Skin of body (tissue), 2 donors: ENCODE data around the gene YPEL2. TPM values are rescaled to one million over a fixed set of nuclear protein-coding genes. Genes with fewer than 3 reads are reported as not detected.
"Not testable (repeated sequence)": the region's sequence is repeated elsewhere in the genome, so short reads cannot be mapped to it uniquely, and the experiment has no call there.

ENCODE experiments used
- DNase-seq: peaks from one replicate; lab custom pipeline; 2025; lab: John Stamatoyannopoulos, UW
- total RNA-seq: library from RNA; depleted of rRNA; stranded (reverse); fragments of >200 nt; gene quantifications from one replicate; pipeline ENCODE4 v1.2.3, GENCODE V29; 2014

The YPEL2 gene, protein sequence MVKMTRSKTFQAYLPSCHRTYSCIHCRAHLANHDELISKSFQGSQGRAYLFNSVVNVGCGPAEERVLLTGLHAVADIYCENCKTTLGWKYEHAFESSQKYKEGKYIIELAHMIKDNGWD
- 25.4 TPM for total RNA-seq

DNA sequence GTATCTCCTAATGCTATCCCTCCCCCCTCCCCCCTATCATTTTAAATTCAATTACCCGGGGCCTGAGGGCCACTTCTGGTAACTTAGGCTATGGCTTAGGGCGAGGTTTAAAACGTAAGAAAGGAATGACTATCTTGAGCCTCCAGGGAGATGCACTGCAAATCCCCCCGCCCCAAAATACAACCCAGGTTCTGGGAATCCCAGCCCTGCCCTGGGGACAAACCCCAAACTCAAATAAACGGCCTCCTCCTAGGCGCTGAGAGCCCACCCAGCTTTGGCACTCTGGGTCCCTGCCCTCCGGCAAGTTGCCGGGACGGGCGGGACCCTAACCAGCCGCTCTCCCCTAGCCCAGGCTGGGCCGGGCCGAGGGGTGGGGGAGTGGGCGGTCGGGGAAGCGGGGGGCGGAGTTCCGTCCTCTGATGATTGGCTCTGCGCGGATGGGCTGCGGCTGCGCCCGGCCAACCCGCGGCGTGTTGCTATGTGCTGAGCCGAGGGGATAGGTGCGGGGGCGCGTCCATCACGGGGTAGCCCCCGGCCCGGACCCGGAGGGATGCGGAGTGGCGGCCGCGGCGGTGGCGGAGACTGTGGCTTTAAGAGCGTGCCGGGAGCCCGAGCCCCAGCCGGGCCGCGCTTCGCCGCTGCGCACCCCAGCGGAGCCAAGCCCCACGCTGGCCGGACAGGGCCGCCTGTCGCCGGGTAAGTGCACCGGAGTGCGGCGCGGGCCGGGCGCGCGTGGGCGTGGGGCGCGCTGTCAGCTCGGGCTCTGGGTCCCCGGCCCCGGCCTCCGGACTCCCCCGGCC, at the start of gene YPEL2:
Gene YPEL2 (plus strand): TSS at position 527 of the 800 bp plus-strand sequence. CDS start 21,755 bp downstream, outside the sequence.
- DNase-seq: peak; percentile 92

DNA sequence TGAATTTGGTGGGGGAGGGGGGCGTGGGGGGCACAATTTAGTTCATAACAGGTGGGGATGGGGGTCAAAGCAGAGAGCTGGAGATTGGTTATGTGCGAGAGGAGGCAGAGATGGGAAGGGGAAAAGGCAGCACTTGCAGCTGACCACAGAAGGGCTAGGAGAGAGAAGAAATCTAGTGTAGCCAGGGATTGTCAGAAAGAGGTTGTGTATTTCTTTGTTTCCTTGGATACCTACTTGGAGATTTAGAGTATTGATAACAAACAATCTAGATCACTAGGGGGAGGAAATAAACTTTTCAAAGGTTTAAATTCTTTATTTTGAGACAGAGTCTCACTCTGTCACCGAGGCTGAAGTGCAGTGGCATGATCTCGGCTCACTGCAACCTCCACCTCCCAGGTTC, 47.1 kb upstream of the YPEL2 start:
- DNase-seq: no peak

DNA sequence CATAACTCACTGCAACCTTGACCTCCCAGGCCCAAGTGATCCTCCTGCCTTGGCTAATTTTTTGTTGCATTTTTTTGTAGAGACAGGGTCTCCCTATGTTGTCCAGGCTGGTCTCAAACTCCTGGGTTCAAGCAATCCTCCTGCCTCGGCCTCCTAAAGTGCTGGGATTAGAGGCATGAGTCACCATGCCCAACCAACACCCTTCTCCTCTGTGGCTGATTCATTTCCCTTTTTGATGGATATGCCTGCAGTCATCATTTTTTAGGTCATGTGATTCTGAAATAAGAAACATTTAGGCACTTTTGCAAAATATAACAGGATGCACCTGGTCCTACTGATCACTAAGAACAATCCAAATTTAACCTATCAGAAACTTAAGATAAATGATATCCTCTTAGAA, 44.0 kb upstream of the YPEL2 start:
- no peak for DNase-seq

DNA sequence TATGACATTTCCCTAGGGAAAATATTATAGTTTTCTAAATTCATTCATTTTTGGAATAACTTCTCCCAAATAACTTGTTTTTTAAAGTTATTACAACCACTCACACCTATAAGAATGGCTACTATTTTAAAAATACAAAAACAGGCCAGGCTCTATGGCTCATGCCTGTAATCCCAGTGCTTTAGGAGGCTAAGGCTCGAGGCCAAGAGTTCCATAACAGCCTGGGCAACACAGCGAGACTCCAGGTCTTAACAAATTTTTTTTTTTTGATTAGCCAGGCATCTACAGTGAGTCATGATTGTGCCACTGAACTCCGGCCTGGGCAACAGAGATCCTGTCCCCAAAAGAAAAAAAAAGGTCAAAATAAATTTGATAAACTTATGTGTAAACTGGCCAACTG, 43.6 kb upstream of the YPEL2 start:
- DNase-seq: no peak

- no peak for DNase-seq
These were observed 41.5 kb upstream of the YPEL2 start for GRCh38 chr17:59289981-59290301.

GRCh38 chr17:59290302-59290998, 41.0 kb upstream of the YPEL2 start:
- DNase-seq: not testable (repeated sequence)

- no peak for DNase-seq
These were observed 39.3 kb upstream of the YPEL2 start for GRCh38 chr17:59292174-59292523.

GRCh38 chr17:59296190-59296589, 35.3 kb upstream of the YPEL2 start:
- DNase-seq: no peak

- peak; percentile 24 for DNase-seq
These were observed 32.9 kb upstream of the YPEL2 start for GRCh38 chr17:59298521-59298920.

DNA sequence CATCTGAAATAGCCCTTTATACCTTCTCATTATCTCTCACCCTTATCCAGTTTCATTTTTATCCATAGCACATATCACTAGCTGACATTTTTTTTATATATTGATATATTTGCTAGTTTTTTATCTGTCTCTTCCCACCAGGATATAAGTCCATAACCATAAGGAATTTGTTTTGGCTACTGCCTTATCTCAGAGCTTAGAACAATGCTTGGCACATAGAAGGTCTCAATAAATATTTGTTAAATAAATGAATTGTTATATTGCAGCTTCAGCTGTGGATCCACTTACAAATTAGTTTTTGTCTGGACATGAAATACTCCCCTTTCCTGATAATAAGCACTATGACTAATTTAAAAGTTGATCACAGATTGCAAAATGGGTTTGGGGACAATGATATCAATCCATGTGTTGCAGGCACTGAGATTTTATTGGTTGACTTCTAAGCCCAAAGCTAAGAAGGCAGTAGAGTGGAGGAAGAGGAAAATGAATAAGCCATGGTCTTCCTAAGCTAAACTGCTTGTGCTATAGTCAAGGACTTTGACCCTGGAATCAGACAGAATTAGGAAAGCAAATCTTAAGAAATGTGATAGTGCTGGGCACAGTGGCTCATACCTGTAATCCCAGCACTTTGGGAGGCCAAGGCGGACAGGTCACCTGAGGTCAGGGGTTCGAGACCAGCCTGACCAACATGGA, 31.9 kb upstream of the YPEL2 start:
- DNase-seq: no peak

- DNase-seq: no peak
These were observed 30.5 kb upstream of the YPEL2 start for GRCh38 chr17:59300941-59301340.

GRCh38 chr17:59304811-59305210, 26.6 kb upstream of the YPEL2 start:
- DNase-seq: no peak

- DNase-seq: no peak
These were observed 21.1 kb upstream of the YPEL2 start for GRCh38 chr17:59310263-59310920.

DNA sequence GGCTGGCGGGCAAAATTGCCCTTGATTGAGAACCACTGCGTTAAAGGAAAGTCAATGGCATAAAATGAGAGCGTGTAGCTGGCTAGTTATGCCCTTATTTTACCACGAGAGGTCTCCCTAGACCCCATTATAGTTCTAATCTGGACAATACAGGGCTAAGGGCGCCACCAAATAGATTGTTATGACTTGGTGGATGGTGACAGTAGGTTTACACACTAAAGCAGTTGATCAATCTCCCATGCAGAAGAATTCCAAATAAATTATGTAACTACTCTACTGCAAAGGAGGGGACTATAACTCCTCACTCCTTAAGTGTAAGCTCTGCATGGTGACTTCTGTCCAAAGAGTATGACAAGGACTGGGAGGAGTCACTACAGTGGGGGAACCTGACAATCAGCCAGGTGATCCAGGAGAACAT, 20.4 kb upstream of the YPEL2 start:
- DNase-seq: peak; percentile 50

GRCh38 chr17:59311521-59311920, 19.9 kb upstream of the YPEL2 start:
- DNase-seq: not testable (repeated sequence)

- no peak for DNase-seq
These were observed 15.6 kb upstream of the YPEL2 start for GRCh38 chr17:59315866-59316265.

- no peak for DNase-seq
These were observed 4.1 kb upstream of the YPEL2 start for GRCh38 chr17:59327121-59327980.

DNA sequence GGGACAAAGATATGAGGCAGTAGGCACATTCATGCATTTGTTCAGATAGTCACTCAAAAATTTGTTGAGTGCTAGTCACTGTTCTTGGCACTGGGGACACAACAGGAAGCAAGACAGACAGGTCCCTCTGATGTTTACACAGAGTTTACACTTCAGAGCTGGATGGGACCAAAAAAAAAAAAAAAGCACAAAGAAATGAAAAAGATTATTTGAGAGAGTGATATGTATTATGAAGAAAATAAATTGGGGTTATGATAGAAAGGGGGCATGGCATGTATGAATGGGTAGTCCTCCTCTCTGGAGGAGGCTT, 3.5 kb upstream of the YPEL2 start:
- DNase-seq: no peak

GRCh38 chr17:59328601-59329000, 2.9 kb upstream of the YPEL2 start:
- no peak for DNase-seq

DNA sequence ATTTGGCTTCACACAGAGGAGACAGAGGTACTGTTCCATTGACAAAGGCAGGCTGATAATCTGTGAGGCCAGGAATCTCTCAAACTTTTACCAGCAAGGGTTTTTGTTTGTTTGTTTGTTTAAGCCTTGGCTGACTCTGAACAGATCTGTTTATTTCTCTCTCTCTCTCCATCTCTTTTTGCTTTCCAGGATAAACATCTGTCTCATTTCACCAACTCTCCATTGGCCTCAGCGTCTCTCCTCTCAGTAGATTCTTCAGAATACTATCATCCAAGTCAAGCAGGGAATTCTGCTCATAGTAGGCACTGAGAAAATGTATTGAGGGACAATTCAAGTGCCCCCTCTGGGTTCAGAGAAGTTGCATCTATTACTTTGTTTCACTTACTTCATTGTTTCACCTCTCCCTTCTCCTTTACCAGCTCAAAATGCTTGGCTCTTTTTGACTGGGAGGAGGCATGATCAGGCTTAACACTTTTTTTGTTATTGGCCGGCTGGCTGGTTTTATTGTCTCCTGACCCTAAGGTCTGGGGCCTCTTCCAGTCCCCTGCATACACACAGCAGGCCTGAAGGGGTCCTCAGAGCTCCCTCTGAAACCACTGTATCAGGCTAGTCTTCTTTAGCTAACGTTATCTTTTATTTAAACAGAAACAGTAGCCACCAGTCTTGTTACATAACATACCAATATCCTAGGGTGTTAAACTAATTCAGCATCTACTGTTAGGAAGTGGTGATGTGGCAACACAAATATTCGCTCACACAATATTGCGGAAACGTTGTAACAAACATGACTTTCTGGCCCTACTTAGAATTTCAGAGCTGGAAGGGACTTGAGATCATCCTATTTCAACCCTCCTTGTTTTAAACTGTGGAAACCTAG, 2.0 kb upstream of the YPEL2 start:
- DNase-seq: peak; percentile 73
